Measurements from ENCODE around the gene CLTCL1.

- no peak for TF ChIP-seq EGR1 (IDR thresholded peaks at IDR 0.05; ENCODE audit: low read depth in 2 of 2)
- no peak for TF ChIP-seq RXRA (IDR thresholded peaks at IDR 0.05)
- no peak for TF ChIP-seq CTCF (IDR thresholded peaks at IDR 0.05; ENCODE audit: low read depth, low read length, missing input control)
- no peak for TF ChIP-seq REST (IDR thresholded peaks at IDR 0.05)
Observed at GRCh38 chr22:19321757-19322156, 30.2 kb upstream of the CLTCL1 start.

Data from liver (tissue), 3 donors.